HG03442 (cell line): Measurements from ENCODE around the gene CKMT2.

Experiments used
- ATAC-seq: cut with Tn5 transposase; IDR thresholded peaks from one replicate; pipeline ENCODE4 v1.9.1; 2021; ENCODE audit warnings: mild to moderate bottlenecking, moderate library complexity; ENCODE audit not compliant: unreplicated experiment

Gene CKMT2

GRCh38 chr5:81233080-81233634, at the start of gene CKMT2:
CKMT2 (plus strand) TSS chr5:81233322; CDS start chr5:81251133, 17,811 bp downstream.
- no peak for ATAC-seq

GRCh38 chr5:81183811-81184748, 49.0 kb upstream of the CKMT2 start:
- ATAC-seq = no peak

GRCh38 chr5:81184749-81185110, 48.4 kb upstream of the CKMT2 start:
- ATAC-seq = no peak

GRCh38 chr5:81187885-81188284, 45.2 kb upstream of the CKMT2 start:
- ATAC-seq = no peak

- no peak for ATAC-seq
Measured at GRCh38 chr5:81188962-81189361, 44.2 kb upstream of the CKMT2 start.

- no peak for ATAC-seq
Measured at GRCh38 chr5:81189875-81190498, 43.1 kb upstream of the CKMT2 start.

- ATAC-seq = no peak
Measured at GRCh38 chr5:81191726-81192372, 41.3 kb upstream of the CKMT2 start.

- ATAC-seq = no peak
Measured at GRCh38 chr5:81192373-81192750, 40.8 kb upstream of the CKMT2 start.

GRCh38 chr5:81194633-81195334, 38.3 kb upstream of the CKMT2 start:
- peak; percentile 81 for ATAC-seq

- no peak for ATAC-seq
Measured at GRCh38 chr5:81195335-81195929, 37.7 kb upstream of the CKMT2 start.

- ATAC-seq = no peak
Measured at GRCh38 chr5:81202655-81203054, 30.5 kb upstream of the CKMT2 start.

- no peak for ATAC-seq
Measured at GRCh38 chr5:81203729-81204128, 29.4 kb upstream of the CKMT2 start.

GRCh38 chr5:81204205-81204604, 28.9 kb upstream of the CKMT2 start:
- ATAC-seq = no peak

- no peak for ATAC-seq
Measured at GRCh38 chr5:81205058-81205457, 28.1 kb upstream of the CKMT2 start.

- ATAC-seq = no peak
Measured at GRCh38 chr5:81207009-81207408, 26.1 kb upstream of the CKMT2 start.

GRCh38 chr5:81208904-81209303, 24.2 kb upstream of the CKMT2 start:
- ATAC-seq = no peak

- no peak for ATAC-seq
Measured at GRCh38 chr5:81209386-81209785, 23.7 kb upstream of the CKMT2 start.

- no peak for ATAC-seq
Measured at GRCh38 chr5:81209869-81210493, 23.1 kb upstream of the CKMT2 start.

GRCh38 chr5:81212211-81212751, 20.8 kb upstream of the CKMT2 start:
- ATAC-seq = peak; percentile 52

- no peak for ATAC-seq
Measured at GRCh38 chr5:81213070-81213469, 20.1 kb upstream of the CKMT2 start.
